Measurements from ENCODE around the gene IFNA5. TPM values are rescaled to one million over a fixed set of nuclear protein-coding genes. Genes with fewer than 3 reads are reported as not detected.

IFNA5 gene
- total and polyA plus RNA-seq, 10 of the 15 experiments (the other 5 are each of a cell fraction or from before 2014, with no cell fraction given): not detected

DNA sequence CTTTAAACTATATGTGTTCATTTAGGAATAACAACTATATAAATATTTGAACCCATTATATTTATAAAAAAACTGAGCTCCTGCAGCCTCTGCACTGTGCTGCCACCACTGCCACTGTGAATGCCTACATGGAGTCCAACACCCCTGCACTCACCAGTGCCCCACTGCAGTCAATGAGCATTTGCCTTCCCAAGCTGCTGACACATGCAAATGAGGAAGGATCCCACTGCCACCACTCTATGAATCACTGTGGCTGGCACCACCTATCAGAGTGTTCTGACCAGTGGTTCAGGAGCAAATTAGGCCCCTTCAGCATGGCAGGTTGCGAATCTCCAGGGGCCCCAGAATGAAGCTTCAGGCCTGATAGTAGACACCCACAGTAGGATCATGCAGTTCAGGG lies 9.1 kb downstream of the IFNA5 start:
- no peak overlapping the region for H3K27ac ChIP-seq (ENCODE audit: control insufficient read depth, insufficient read depth)
- CTCF ChIA-PET: interaction anchor here (0.6 to 3.1 kb wide), 11 partner anchors 20 to 170 kb away, joined by 3 to 15 read pairs (median 5); no protein-coding TSS in a partner anchor
- no peak for TF ChIP-seq GABPA (IDR thresholded peaks at IDR 0.05; ENCODE audit: low read depth)
- TF ChIP-seq MTA3 (IDR thresholded peaks at IDR 0.05; ENCODE audit: borderline replicate concordance, low read length): no peak
- no peak for TF ChIP-seq CHD1 (IDR thresholded peaks at IDR 0.05; ENCODE audit: low read depth, low read length)
- no peak for TF ChIP-seq SUPT20H (IDR thresholded peaks at IDR 0.05; ENCODE audit: borderline replicate concordance, control insufficient read depth, low read depth, low read length)
- no peak for TF ChIP-seq BMI1 (IDR thresholded peaks at IDR 0.05; ENCODE audit: borderline replicate concordance)

DNA sequence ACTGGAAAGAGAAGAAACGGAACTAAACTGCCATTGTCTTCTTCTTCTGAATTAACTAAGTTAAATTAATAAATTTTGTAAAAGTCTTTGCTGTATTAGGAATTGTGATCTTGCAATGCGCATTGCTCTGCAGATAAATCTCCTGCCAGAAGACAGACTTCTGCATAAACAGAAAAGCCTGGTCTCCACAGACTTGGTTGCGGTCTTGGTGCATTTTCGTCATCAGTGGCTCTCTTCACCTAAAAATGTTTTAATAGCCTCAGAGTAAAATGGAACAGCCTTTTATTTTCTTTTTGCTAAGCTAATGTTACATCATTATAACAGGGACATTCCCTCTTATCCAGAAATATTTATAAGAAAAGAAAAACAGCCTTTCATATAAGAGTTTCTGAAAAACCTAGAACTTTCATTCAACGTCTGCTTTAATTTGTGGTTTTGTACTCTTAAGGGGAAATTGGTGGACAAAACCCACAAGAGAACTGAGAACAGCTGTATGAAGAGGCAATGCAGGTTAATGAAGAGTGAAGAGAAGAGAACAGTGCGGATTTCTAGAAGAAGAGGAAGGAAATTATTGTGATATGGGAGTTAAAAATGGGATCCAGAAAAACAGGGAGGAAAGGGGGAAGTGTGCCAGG lies 10.1 kb downstream of the IFNA5 start:
- CTCF ChIA-PET: interaction anchor here (0.6 to 3.1 kb wide), 10 partner anchors 9 to 1803 kb away, joined by 3 to 15 read pairs (median 4); no protein-coding TSS in a partner anchor
- no TSS peak for BruUV-seq (replicated peaks)
- SMC1A ChIA-PET (ENCODE audit: uncharacterized antibody, unreplicated experiment): interaction anchor here (0.7 to 2.3 kb wide), 4 partner anchors 28 to 40 kb away, joined by 4 to 7 read pairs (median 5); partner anchors contain the start of gene KLHL9
- H2AFZ ChIP-seq (ENCODE audit: control insufficient read depth, low read depth, low read length): no peak overlapping the region
- no peaks in the 10 kb centered on the region; a peak in 1 of 4 replicates for H3K27me3 ChIP-seq (replicated peaks in 1 of 2; ENCODE audit: control insufficient read depth in 2 of 2, insufficient read depth in 2 of 2, low read length in 1 of 2)
- RAD21 ChIA-PET (ENCODE audit: unreplicated experiment): interaction anchor here (1.1 to 1.9 kb wide), 3 partner anchors 27 to 43 kb away, joined by 4 to 6 read pairs (median 6); no protein-coding TSS in a partner anchor
- no peak overlapping the region for H3K9ac ChIP-seq (ENCODE audit: control insufficient read depth, insufficient read depth, low read length)
- no peaks in the 10 kb centered on the region for H3K36me3 ChIP-seq (ENCODE audit: control insufficient read depth in 2 of 2, insufficient read depth in 2 of 2, low read length in 1 of 2)
- POLR2A ChIA-PET: no interaction called here
- H3K4me1 ChIP-seq (ENCODE audit: control insufficient read depth, insufficient read depth, low read length): peaks cover 10% of the 10 kb centered on the region
- in situ Hi-C loops (cut with MboI) (no loop called here), intact Hi-C loops (cut with micrococcal nuclease; ENCODE audit: unreplicated experiment) (no loop called here)
- peak; percentile 93 for ATAC-seq
- H3K27ac ChIP-seq (ENCODE audit: control insufficient read depth, insufficient read depth): no peak overlapping the region
- H3K4me3 ChIP-seq: no peak overlapping the region
- peak overlapping the region; percentile 38; the same call in 1 of the 2 replicates for H3K4me2 ChIP-seq (ENCODE audit: control insufficient read depth, insufficient read depth)
- no peaks in the 10 kb centered on the region for H4K20me1 ChIP-seq (ENCODE audit: control insufficient read depth, insufficient read depth)
- no peaks in the 10 kb centered on the region for H3K79me2 ChIP-seq (ENCODE audit: control insufficient read depth, insufficient read depth, low read length)
- no peak for FAIRE-seq
- DNase-seq (ENCODE audit: low read depth, low spot score): peak; percentile 13
- 13% methylated on average over 6 of the region's 6 CpGs for WGBS (ENCODE audit: insufficient coverage, insufficient replicate concordance, low lambda C conversion rate, missing lambda C conversion rate)
- no peaks in the 10 kb centered on the region for H3K9me3 ChIP-seq (replicated peaks; ENCODE audit: control insufficient read depth, insufficient read depth, low read length)
- peak; percentile 43; the same call in 1 of the 2 replicates for TF ChIP-seq NFIC (IDR thresholded peaks at IDR 0.05; ENCODE audit: low read depth, low read length)
- peak; percentile 89 for TF ChIP-seq RELB (IDR thresholded peaks at IDR 0.05; ENCODE audit: low read depth)
- TF ChIP-seq FOS (IDR thresholded peaks at IDR 0.05; ENCODE audit: borderline replicate concordance, extremely low read depth, insufficient read length): no peak
- 0 out of 2 replicates have a peak, but pooled peaks have one; percentile 50 for TF ChIP-seq TCF12 (IDR thresholded peaks at IDR 0.05; ENCODE audit: low read depth, low read length)
- peak; percentile 8 to 11; a peak in 1 of 4 replicates for TF ChIP-seq EP300 (IDR thresholded peaks at IDR 0.05; ENCODE audit: borderline replicate concordance in 1 of 2, control insufficient read depth in 1 of 2, low read depth in 2 of 2, low read length in 2 of 2)
- TF ChIP-seq ZNF24 (IDR thresholded peaks at IDR 0.05): 0 out of 2 replicates have a peak, but pooled peaks have one; percentile 20
- no peak for TF ChIP-seq EZH2 (IDR thresholded peaks at IDR 0.05; ENCODE audit: borderline replicate concordance, control insufficient read depth, low read depth, low read length)
- peak; percentile 74 for TF ChIP-seq DPF2 (IDR thresholded peaks at IDR 0.05)
- TF ChIP-seq STAT1 (conservative IDR thresholded peaks at IDR 0.05): no peak
- 0 out of 2 replicates have a peak, but pooled peaks have one; percentile 36 for TF ChIP-seq NR2F1 (conservative IDR thresholded peaks at IDR 0.05)

More for the DNA sequence above, 9.1 kb downstream of the IFNA5 start:
- H3K4me1 ChIP-seq (ENCODE audit: control insufficient read depth, insufficient read depth, low read length): peaks cover 10% of the 10 kb centered on the region
- DNase-seq (ENCODE audit: low read depth, low spot score) (no peak), ATAC-seq (peak; percentile 55), FAIRE-seq (no peak)
- ChIA-PET POLR2A (no interaction called here), SMC1A (ENCODE audit: uncharacterized antibody, unreplicated experiment) (interaction anchor here (1.0 to 2.3 kb wide), 3 partner anchors 29 to 39 kb away, joined by 3 to 7 read pairs (median 6); partner anchors contain the start of gene KLHL9), RAD21 (ENCODE audit: unreplicated experiment) (interaction anchor here (1.2 to 1.9 kb wide), 2 partner anchors 33 to 44 kb away, joined by 6 read pairs; no protein-coding TSS in a partner anchor)
- H3K4me3 ChIP-seq: no peak overlapping the region
- in situ Hi-C loops (cut with MboI): no loop called here
- no peaks in the 10 kb centered on the region for H3K9me3 ChIP-seq (replicated peaks; ENCODE audit: control insufficient read depth, insufficient read depth, low read length)
- no peak overlapping the region for H2AFZ ChIP-seq (ENCODE audit: control insufficient read depth, low read depth, low read length)
- no peaks in the 10 kb centered on the region for H4K20me1 ChIP-seq (ENCODE audit: control insufficient read depth, insufficient read depth)
- no peaks in the 10 kb centered on the region for H3K36me3 ChIP-seq (ENCODE audit: control insufficient read depth in 2 of 2, insufficient read depth in 2 of 2, low read length in 1 of 2)
- H3K27me3 ChIP-seq (replicated peaks in 1 of 2; ENCODE audit: control insufficient read depth in 2 of 2, insufficient read depth in 2 of 2, low read length in 1 of 2): no peaks in the 10 kb centered on the region; a peak in 1 of 4 replicates
- WGBS (ENCODE audit: insufficient coverage, insufficient replicate concordance, low lambda C conversion rate, missing lambda C conversion rate): 89% methylated on average over 1 of the region's 1 CpG
- no peaks in the 10 kb centered on the region for H3K79me2 ChIP-seq (ENCODE audit: control insufficient read depth, insufficient read depth, low read length)
- H3K9ac ChIP-seq (ENCODE audit: control insufficient read depth, insufficient read depth, low read length): no peak overlapping the region
- H3K4me2 ChIP-seq (ENCODE audit: control insufficient read depth, insufficient read depth): no peak overlapping the region
- no TSS peak for BruUV-seq (replicated peaks)
- intact Hi-C loops (cut with micrococcal nuclease; ENCODE audit: unreplicated experiment): no loop called here

Measured in GM12878 (cell line).